ENCODE results near the gene SSBP3.
"Not testable (repeated sequence)": the region's sequence is repeated elsewhere in the genome, so short reads cannot be mapped to it uniquely, and the experiment has no call there.

SSBP3 gene

DNA sequence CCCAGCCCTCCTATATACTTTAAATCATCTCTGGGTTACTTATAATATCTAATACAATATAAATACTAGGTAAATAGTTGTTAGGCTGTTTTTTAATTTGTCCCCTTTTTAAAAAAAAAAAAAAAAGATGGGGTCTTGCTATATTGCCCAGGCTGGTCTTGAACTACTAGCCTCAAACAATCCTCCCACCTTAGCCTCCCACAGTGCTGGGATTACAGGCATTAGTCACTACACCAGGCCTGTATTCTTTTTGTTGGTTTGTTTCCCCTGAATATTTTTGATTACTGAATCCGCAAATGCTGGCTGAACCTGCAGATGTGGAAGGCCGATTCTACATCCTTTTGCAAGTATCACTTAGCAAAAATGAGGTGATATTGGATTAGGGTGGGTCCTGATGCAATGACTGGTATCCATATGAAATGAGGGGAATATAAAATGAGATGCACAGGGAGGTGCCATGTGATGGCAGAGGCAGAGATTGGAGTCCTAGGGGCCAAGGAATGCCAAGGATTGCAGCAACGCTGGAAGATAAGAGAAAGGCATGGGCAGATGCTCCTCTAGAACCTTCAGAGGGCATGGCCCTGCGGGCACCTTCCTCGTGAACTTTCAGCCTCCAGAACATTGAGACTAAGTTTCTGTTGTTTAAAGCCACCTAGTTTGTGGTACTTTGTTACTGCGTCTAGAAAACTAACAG, 58.8 kb downstream of the SSBP3 start:
- DNase-seq: no peak

GRCh38 chr1:54345548-54345947, 60.6 kb downstream of the SSBP3 start:
- not testable (repeated sequence) for DNase-seq

GRCh38 chr1:54345116-54345515, 61.1 kb downstream of the SSBP3 start:
- DNase-seq: no peak

- DNase-seq: no peak
Observed at GRCh38 chr1:54342742-54343687, 63.2 kb downstream of the SSBP3 start.

DNA sequence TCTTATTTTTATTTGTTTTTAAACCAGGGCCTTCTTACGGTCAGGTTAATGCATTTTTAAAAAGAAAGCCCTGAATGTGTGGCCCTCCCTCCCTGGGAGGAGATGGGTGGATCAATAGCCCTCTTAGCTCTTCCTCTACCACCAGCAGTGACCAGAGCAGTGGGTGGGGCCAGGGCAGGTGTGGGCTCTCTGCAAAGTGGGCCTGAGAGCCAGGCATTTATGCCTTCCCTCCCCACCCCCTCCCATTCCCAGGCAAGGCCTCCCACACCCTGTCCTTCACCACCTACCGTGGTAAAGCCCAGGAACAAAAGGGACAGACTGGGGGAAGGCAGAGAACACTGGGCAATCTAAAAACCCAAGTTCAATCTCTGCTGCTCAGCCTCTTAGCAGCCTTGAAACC, 63.9 kb downstream of the SSBP3 start:
- no peak for DNase-seq

- DNase-seq: no peak
Observed at GRCh38 chr1:54341763-54342162, 64.4 kb downstream of the SSBP3 start.

GRCh38 chr1:54340878-54341277, 65.3 kb downstream of the SSBP3 start:
- no peak for DNase-seq

- no peak for DNase-seq
Observed at GRCh38 chr1:54340434-54340833, 65.8 kb downstream of the SSBP3 start.

GRCh38 chr1:54339126-54339525, 67.1 kb downstream of the SSBP3 start:
- no peak for DNase-seq

GRCh38 chr1:54338464-54338863, 67.7 kb downstream of the SSBP3 start:
- DNase-seq: no peak

- no peak for DNase-seq
Observed at GRCh38 chr1:54337928-54338327, 68.3 kb downstream of the SSBP3 start.

GRCh38 chr1:54337034-54337433, 69.2 kb downstream of the SSBP3 start:
- no peak for DNase-seq

DNA sequence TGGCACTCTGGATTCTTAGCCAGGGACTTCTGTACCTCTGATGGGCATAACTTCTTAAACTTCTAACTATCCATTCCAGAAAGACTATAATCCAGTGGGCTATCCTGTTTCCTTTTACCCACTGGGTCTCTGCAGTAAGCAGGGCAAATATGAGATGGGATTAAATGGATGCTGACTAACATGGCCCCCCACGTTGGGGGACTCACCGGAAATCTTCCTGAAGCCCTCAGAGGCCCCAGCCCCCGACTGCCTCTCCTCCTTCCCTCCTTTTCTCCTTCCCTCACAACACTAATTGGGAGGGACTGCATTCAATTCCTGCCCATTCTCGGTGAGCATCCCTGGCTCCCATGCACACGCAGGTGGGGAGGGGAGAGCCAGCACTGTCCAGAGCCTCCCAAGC, 70.1 kb downstream of the SSBP3 start:
- DNase-seq: no peak

- peak; percentile 54 for DNase-seq
Observed at GRCh38 chr1:54335755-54336108, 70.5 kb downstream of the SSBP3 start.

- DNase-seq: no peak
Observed at GRCh38 chr1:54335011-54335754, 71.0 kb downstream of the SSBP3 start.

- DNase-seq: no peak
Observed at GRCh38 chr1:54332781-54333585, 73.2 kb downstream of the SSBP3 start.

DNA sequence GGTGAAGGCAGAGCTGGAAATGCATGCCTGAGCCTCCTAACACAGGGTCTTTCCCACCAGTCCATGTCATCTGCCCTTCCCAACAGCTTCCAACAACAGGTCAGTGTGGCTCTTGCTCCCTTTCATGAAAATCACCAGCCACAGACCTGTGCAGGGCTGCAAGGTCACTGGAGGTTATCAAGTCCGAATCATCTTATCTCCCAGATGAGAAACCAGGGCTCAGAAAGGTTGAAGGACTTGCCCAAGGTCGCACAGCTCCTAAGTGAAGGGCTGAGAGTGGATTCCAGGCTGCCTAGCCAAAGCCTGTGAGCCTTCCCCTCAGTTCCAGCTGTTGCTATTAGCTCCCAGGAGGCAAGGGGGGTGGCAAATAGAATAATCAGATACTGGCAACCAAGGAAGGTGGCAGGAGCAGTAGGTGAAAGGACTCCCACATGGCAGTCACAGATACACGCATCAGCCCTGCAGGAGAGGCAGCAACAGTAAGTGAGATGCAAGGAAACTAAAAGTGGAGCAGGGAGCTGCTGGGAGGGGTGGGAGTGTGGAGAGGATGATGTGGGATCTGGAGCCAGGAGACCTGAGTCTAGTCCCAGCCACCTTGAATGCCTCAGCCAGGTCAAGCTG, 74.2 kb downstream of the SSBP3 start:
- no peak for DNase-seq

DNA sequence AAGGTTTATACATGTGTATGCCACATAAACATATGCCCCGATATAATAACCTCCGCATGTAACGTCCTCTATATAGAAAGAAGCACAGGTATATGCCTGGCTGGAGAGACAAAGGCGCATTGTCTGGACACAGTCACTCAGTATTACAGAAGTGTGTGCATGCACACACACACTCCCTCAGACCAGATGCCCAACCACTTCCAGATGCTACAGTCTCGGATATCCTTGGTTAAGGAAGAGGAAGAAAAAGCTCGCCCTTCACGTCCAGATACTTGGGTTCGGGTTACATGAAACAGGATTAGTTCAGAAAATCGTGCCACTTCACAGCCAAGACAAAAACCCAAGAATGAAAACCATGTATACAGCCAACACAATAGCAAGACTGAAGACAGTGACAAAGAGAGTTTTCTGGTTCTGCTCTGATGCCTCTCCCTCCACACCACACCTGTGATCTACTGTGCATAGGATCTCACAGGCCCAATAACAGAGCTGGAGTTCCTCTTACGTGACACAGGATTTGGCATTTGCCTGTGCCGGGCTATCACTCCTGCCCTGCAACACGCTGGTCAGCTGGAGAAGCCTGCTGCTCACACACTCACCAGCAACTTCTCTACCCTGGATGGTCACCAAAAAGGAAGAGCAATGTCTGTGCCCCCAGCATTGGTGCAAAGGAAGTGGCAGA, 75.0 kb downstream of the SSBP3 start:
- no peak for DNase-seq

DNA sequence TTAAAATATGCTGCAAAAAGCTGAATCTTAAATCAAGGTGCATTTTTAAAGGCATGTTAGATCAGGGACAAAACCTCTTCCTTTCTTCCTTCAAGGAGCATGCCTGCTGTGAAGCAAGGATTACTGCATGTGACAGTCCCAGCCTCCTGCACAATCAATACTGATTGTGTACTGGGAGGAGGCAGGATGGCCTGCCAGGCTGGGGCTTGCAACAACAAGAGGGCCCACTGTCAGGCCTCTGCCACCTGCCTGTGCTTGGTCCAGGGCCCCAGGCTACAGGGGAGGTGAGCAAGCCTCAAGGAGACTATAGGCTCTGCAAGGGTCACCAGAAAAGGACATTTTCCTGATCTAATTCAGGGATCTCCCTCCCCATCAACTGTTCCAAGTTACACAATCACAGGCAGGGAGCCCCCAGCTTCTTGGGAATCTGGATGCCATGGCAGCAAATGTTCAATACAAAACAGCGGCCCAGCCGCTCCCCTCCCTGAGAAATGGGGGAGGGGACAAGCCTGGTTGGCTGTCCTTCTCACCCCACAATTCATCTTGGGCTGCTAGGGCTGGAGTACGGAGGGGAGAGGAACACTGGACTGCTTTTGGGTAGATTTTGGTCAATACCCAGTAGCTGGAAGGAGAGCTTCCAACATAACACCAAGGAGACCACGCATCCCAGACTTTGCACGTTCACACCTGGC, 76.7 kb downstream of the SSBP3 start:
- no peak for DNase-seq

DNA sequence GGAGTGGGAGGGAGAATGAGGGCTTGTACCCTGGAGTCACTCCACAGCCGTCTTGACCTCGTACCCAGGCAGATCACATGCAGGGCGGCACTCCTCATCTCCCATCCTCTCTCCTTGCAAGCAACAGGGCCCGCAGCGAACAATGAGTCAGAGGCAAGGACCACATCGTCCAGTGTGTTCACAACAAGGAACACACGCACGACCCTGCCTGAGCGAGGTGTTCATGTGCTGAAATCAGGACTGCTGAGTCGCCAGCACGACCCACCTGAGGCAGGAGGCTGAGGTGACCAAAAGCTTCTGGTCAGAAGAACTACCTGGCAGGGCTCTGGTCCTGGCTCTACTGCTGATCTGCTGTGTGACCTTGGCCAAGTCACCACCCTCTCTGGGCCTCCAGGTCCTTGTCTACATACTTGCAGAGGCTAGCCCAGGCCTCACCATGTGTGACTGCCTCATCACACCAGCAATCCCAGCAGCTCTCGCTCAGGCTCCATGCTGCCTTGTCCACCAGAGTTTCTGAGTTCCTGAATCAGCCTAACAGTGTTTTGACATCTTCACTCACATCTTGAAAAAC, 78.0 kb downstream of the SSBP3 start:
- no peak for DNase-seq
